ENCODE measurements around the gene MTFMT. TPM values are rescaled to one million over a fixed set of nuclear protein-coding genes. Genes with fewer than 3 reads are reported as not detected.

MTFMT gene
- total RNA-seq, 4 donors from 2014 or later: 11.7 to 159 (median 18.1) TPM

- Histone ChIP-seq H3K9me3 (no peaks in the 10 kb centered on the region), H3K36me3 (peaks cover 2% of the 10 kb centered on the region), H3K27ac (no peak overlapping the region), H3K4me3 (no peak overlapping the region), H3K27me3 (no peaks in the 10 kb centered on the region), H3K4me1 (peaks cover 9% of the 10 kb centered on the region)
- 62% methylated on average over 10 of the region's 26 CpGs for WGBS
- TF ChIP-seq CTCF (IDR thresholded peaks at IDR 0.05) (peak; percentile 82 to 85), EP300 (IDR thresholded peaks at IDR 0.05) (no peak)
- peak in 1 of 2 donors; percentile 79 for DNase-seq (ENCODE audit: low spot score in 2 of 2)
Measured at GRCh38 chr15:65054333-65055200, 25.1 kb upstream of the MTFMT start.

- Histone ChIP-seq H3K27ac (no peak overlapping the region), H3K27me3 (no peaks in the 10 kb centered on the region), H3K9me3 (no peaks in the 10 kb centered on the region), H3K4me1 (peaks cover 14% of the 10 kb centered on the region), H3K36me3 (peaks cover 2% of the 10 kb centered on the region), H3K4me3 (no peak overlapping the region)
- TF ChIP-seq CTCF (IDR thresholded peaks at IDR 0.05) (no peak), EP300 (IDR thresholded peaks at IDR 0.05) (no peak), POLR2AphosphoS5 (IDR thresholded peaks at IDR 0.05) (no peak), POLR2A (IDR thresholded peaks at IDR 0.05) (no peak)
- WGBS: 83% methylated on average over 2 of the region's 2 CpGs
- no peak for DNase-seq (ENCODE audit: low spot score in 2 of 2)
Measured at GRCh38 chr15:65052956-65053355, 23.5 kb upstream of the MTFMT start.

GRCh38 chr15:65051266-65051665 is 21.8 kb upstream of the MTFMT start:
- H3K4me1 ChIP-seq: peaks cover 14% of the 10 kb centered on the region
- H3K27me3 ChIP-seq: no peaks in the 10 kb centered on the region
- no peak overlapping the region for H3K4me3 ChIP-seq
- DNase-seq (ENCODE audit: low spot score in 2 of 2): no peak
- peaks cover 2% of the 10 kb centered on the region for H3K36me3 ChIP-seq
- WGBS: 78% methylated on average over 2 of the region's 2 CpGs
- no peak for TF ChIP-seq EP300 (IDR thresholded peaks at IDR 0.05)
- TF ChIP-seq POLR2A (IDR thresholded peaks at IDR 0.05): no peak
- TF ChIP-seq POLR2AphosphoS5 (IDR thresholded peaks at IDR 0.05): no peak
- no peak for TF ChIP-seq CTCF (IDR thresholded peaks at IDR 0.05)
- no peaks in the 10 kb centered on the region for H3K9me3 ChIP-seq
- no peak overlapping the region for H3K27ac ChIP-seq

GRCh38 chr15:65050270-65050669 is 20.8 kb upstream of the MTFMT start:
- Histone ChIP-seq H3K36me3 (peaks cover 2% of the 10 kb centered on the region), H3K27me3 (no peaks in the 10 kb centered on the region), H3K9me3 (no peaks in the 10 kb centered on the region), H3K4me3 (no peak overlapping the region), H3K4me1 (peaks cover 14% of the 10 kb centered on the region), H3K27ac (no peak overlapping the region)
- WGBS: 50% methylated on average over 4 of the region's 4 CpGs
- TF ChIP-seq POLR2AphosphoS5 (IDR thresholded peaks at IDR 0.05): no peak
- TF ChIP-seq POLR2A (IDR thresholded peaks at IDR 0.05): no peak
- no peak for TF ChIP-seq CTCF (IDR thresholded peaks at IDR 0.05)
- TF ChIP-seq EP300 (IDR thresholded peaks at IDR 0.05): no peak
- DNase-seq (ENCODE audit: low spot score in 2 of 2): no peak

GRCh38 chr15:65049418-65049840 is 20.0 kb upstream of the MTFMT start:
- Histone ChIP-seq H3K4me3 (peak overlapping the region; percentile 32), H3K4me1 (peaks cover 12% of the 10 kb centered on the region), H3K36me3 (peaks cover 2% of the 10 kb centered on the region), H3K27ac (no peak overlapping the region), H3K9me3 (no peaks in the 10 kb centered on the region), H3K27me3 (no peaks in the 10 kb centered on the region)
- peak; percentile 91 to 96 for DNase-seq (ENCODE audit: low spot score in 2 of 2)
- TF ChIP-seq POLR2AphosphoS5 (IDR thresholded peaks at IDR 0.05) (peak in 1 of 3 donors; percentile 18), CTCF (IDR thresholded peaks at IDR 0.05) (no peak), POLR2A (IDR thresholded peaks at IDR 0.05) (no peak)
- WGBS: 10% methylated on average over 13 of the region's 19 CpGs
